Vagina (tissue), 2 donors: ENCODE results near the gene SIX3. TPM values are rescaled to one million over a fixed set of nuclear protein-coding genes. Genes with fewer than 3 reads are reported as not detected.

ENCODE experiments used
- DNase-seq, 2 donors: peaks; one replicate each; pipeline ENCODE4 v3.0.0-alpha.2; 2017; ENCODE audit errors: extremely low spot score in 2 of 2
- H3K27ac ChIP-seq: fragments of 200-600 bp; sonication (generic); one replicate; pipeline ENCODE4 v1.5.1; 2019
- H3K27me3 ChIP-seq: fragments of 200-600 bp; sonication (generic); one replicate; pipeline ENCODE4 v1.5.1; 2019
- H3K36me3 ChIP-seq, 2 donors: fragments of 200-600 bp; sonication (generic); one replicate each; pipeline ENCODE4 v1.5.1; 2017 to 2019
- H3K4me1 ChIP-seq: fragments of 200-600 bp; sonication (generic); one replicate; pipeline ENCODE4 v1.5.1; 2019
- H3K4me3 ChIP-seq, 2 donors: fragments of 200-600 bp; sonication (generic); 1 replicate in 1 of 2; 2 replicates in 1 of 2; pipeline ENCODE4 v1.5.1; 2016 to 2019
- H3K9me3 ChIP-seq: fragments of 200-600 bp; sonication (generic); one replicate; pipeline ENCODE4 v1.5.1; 2019
- CTCF ChIP-seq, 3 experiments: fragments of 450-650 bp in 2 of 3; fragments of 200-600 bp in 1 of 3; sonication (generic) in 1 of 3; IDR thresholded peaks; one replicate each; pipeline ENCODE4 v1.5.1; 2017 to 2019; ENCODE audit warnings: antibody characterized with exemption in 3 of 3, mild to moderate bottlenecking in 2 of 3, moderate library complexity in 2 of 3
- POLR2A ChIP-seq, 2 donors: fragments of 450-650 bp; IDR thresholded peaks; one replicate each; pipeline ENCODE4 v1.6.1; 2017; ENCODE audit warnings: antibody characterized with exemption in 2 of 2, mild to moderate bottlenecking in 2 of 2, moderate library complexity in 2 of 2
- POLR2AphosphoS5 ChIP-seq, 2 donors: sonication (generic); formaldehyde crosslinking; IDR thresholded peaks; one replicate each; pipeline ENCODE4 v1.9.0; 2017; ENCODE audit warnings: antibody characterized with exemption in 2 of 2, mild to moderate bottlenecking in 2 of 2, low read depth in 1 of 2; ENCODE audit not compliant: insufficient read depth in 1 of 2
- intact Hi-C: fragments of 100-400 bp; cut with DNase I; formaldehyde crosslinking; loops from one replicate; pipeline ENCODE4 v1.15.1; 2023
- total RNA-seq: library from RNA; depleted of rRNA; stranded (reverse); fragments of >200 nt; gene quantifications from one replicate; pipeline ENCODE4 v1.2.3, GENCODE V29; 2016

SIX3 gene
- total RNA-seq, 1 donor from 2014 or later: not detected

GRCh38 chr2:44936275-44936674, 5.2 kb upstream of the SIX3 start:
- Histone ChIP-seq H3K27ac (no peak overlapping the region), H3K27me3 (peaks cover 5% of the 10 kb centered on the region), H3K36me3 (no peaks in the 10 kb centered on the region), H3K4me1 (peaks cover 46% of the 10 kb centered on the region), H3K9me3 (no peaks in the 10 kb centered on the region), H3K4me3 (no peak overlapping the region)
- TF ChIP-seq POLR2A (IDR thresholded peaks at IDR 0.05) (no peak), CTCF (IDR thresholded peaks at IDR 0.05) (no peak), POLR2AphosphoS5 (IDR thresholded peaks at IDR 0.05; ENCODE audit: insufficient read depth in 1 of 2, low read depth in 1 of 2) (no peak)
- DNase-seq: no peak
- intact Hi-C loops: no loop called here

GRCh38 chr2:44936715-44937687, 4.5 kb upstream of the SIX3 start:
- H3K9me3 ChIP-seq: no peaks in the 10 kb centered on the region
- intact Hi-C loops: no loop called here
- no peak for DNase-seq
- no peaks in the 10 kb centered on the region for H3K36me3 ChIP-seq
- H3K27me3 ChIP-seq: peaks cover 5% of the 10 kb centered on the region
- peaks cover 52% of the 10 kb centered on the region for H3K4me1 ChIP-seq
- peak overlapping the region in 1 of 2 donors; percentile 18 for H3K4me3 ChIP-seq
- H3K27ac ChIP-seq: no peak overlapping the region
- TF ChIP-seq POLR2A (IDR thresholded peaks at IDR 0.05): no peak
- no peak for TF ChIP-seq POLR2AphosphoS5 (IDR thresholded peaks at IDR 0.05; ENCODE audit: insufficient read depth in 1 of 2, low read depth in 1 of 2)
- TF ChIP-seq CTCF (IDR thresholded peaks at IDR 0.05): no peak

DNA sequence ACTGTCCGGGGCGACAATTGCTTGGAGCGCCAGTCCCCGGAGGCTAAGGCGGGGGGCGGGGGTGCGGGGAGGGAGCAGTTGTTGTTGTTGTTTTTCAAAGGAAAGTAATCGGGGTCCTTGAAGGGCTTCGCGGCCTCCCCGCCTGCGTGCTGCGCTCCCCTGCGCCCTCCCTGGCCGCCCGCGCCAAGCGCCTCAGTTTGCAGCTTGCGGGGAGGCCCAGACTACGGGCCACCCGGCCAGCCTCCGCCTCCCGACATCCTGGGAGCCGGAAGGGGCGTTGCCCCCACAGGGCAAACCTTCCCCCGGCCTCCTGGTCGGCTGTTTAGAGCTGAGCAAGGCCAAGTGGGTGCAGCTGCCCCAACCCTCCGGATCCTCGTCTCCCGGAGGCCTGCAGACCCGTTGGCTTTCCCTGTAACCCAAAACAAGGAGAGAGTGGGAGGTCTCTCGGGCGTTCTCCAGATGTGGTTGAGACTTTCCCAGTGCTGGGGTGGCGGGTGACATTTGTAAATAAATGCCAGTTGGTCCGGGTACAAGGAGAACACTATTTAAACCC, 3.7 kb upstream of the SIX3 start:
- no peak for DNase-seq

DNA sequence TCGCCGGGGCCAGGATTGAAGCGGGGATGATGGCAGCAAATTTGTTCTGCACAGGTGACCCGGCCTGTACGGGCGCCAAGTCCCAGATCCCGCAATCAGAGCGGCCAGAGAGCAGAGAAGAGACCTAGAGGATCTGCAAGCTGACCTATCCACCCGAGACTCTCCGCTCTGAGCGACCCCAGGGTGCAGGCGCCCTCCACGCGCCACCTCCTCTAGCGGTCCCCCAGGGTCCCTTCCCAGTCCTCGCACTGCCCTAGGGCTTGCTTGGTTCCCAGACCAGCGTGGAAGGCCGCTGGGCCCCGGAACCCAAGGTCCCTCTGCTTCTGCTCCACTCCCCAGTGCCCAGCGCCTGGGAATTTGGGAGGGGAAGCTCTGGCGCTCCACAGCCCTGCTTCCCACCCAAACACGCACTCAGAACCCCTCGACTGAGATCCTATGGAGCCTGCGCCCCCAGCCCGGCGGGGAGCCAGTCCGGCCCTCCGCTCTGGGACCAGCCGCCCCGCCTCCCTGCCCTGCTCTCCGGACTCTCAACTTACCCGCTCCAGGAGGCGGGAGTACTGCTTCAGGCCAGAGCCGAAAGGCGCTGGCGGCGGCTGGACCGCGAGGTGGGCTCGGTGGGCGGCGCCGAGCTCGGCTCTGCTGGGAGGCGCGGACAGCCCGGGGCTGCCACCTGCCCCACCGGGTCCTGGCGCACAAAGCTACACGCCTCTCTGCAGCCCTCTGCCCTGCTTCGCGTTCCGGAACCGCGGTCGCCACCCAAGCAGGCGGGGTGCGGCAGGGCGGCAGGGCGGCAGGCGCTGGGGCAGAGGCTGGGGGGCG, 3.0 kb upstream of the SIX3 start:
- Histone ChIP-seq H3K27me3 (peaks cover 5% of the 10 kb centered on the region), H3K4me1 (peaks cover 63% of the 10 kb centered on the region), H3K27ac (no peak overlapping the region), H3K4me3 (peak overlapping the region in 1 of 2 donors; percentile 3), H3K36me3 (no peaks in the 10 kb centered on the region), H3K9me3 (no peaks in the 10 kb centered on the region)
- no peak for DNase-seq
- intact Hi-C loops: no loop called here
- TF ChIP-seq POLR2A (IDR thresholded peaks at IDR 0.05) (no peak), POLR2AphosphoS5 (IDR thresholded peaks at IDR 0.05; ENCODE audit: insufficient read depth in 1 of 2, low read depth in 1 of 2) (no peak), CTCF (IDR thresholded peaks at IDR 0.05) (no peak)

More for the DNA sequence above, 3.7 kb upstream of the SIX3 start:
- Histone ChIP-seq H3K27ac (no peak overlapping the region), H3K9me3 (no peaks in the 10 kb centered on the region), H3K36me3 (no peaks in the 10 kb centered on the region), H3K4me1 (peaks cover 59% of the 10 kb centered on the region), H3K27me3 (peaks cover 5% of the 10 kb centered on the region), H3K4me3 (peak overlapping the region in 1 of 2 donors; percentile 18)
- TF ChIP-seq CTCF (IDR thresholded peaks at IDR 0.05): no peak
- no peak for TF ChIP-seq POLR2AphosphoS5 (IDR thresholded peaks at IDR 0.05; ENCODE audit: insufficient read depth in 1 of 2, low read depth in 1 of 2)
- TF ChIP-seq POLR2A (IDR thresholded peaks at IDR 0.05): no peak
- intact Hi-C loops: no loop called here
